ENCODE measurements around the gene ZFAND3. TPM values are rescaled to one million over a fixed set of nuclear protein-coding genes. Genes with fewer than 3 reads are reported as not detected.

Gene ZFAND3
- total and polyA plus RNA-seq, 2 experiments from 2014 or later, result 16.9 to 28.2 TPM

- DNase-seq (ENCODE audit: low spot score) (peak; percentile 94), ATAC-seq (peak; percentile 97)
- Histone ChIP-seq H2AFZ (no peak overlapping the region), H4K20me1 (replicated peaks; ENCODE audit: insufficient read depth) (no peaks in the 10 kb centered on the region), H3K4me1 (ENCODE audit: insufficient read depth) (peaks cover 13% of the 10 kb centered on the region), H3K79me2 (replicated peaks; ENCODE audit: insufficient read depth) (no peaks in the 10 kb centered on the region), H3K27me3 (ENCODE audit: insufficient read depth) (no peaks in the 10 kb centered on the region), H3F3A (replicated peaks; ENCODE audit: low read depth) (no peaks in the 10 kb centered on the region), H3K27ac (ENCODE audit: low read depth) (no peak overlapping the region), H3K4me3 (no peak overlapping the region; the same call in 1 of the 2 replicates), H3K9me2 (ENCODE audit: insufficient read depth) (no peaks in the 10 kb centered on the region), H3K4me2 (peak overlapping the region; percentile 68), H3K36me3 (ENCODE audit: insufficient read depth) (no peaks in the 10 kb centered on the region)
- Mint-ChIP-seq H3K4me1 (peaks cover 23% of the 10 kb centered on the region), H3K4me3 (peak overlapping the region; percentile 47), H3K36me3 (ENCODE audit: low read depth) (no peaks in the 10 kb centered on the region), H3K9me3 (no peaks in the 10 kb centered on the region), H3K27me3 (ENCODE audit: insufficient read depth, low read depth, poor library complexity) (peaks cover 4% of the 10 kb centered on the region), H3K27ac (peak overlapping the region; percentile 91)
- TF ChIP-seq ZNF462 (CRISPR knock-in tag; IDR thresholded peaks at IDR 0.05), result no peak
- TF ChIP-seq CTCF (conservative IDR thresholded peaks at IDR 0.05; ENCODE audit: low read depth in 2 of 2), result peak; percentile 73 to 92
- peak; percentile 85 for TF ChIP-seq CREB1 (CRISPR knock-in tag; IDR thresholded peaks at IDR 0.05; ENCODE audit: low read depth)
- TF ChIP-seq EZH2phosphoT487 (IDR thresholded peaks at IDR 0.05; ENCODE audit: unreplicated experiment), result no peak
These were observed 28.2 kb upstream of the ZFAND3 start for GRCh38 chr6:37791156-37791919.

All from GM23338 (cell line).